Skin epidermis (tissue), 12 donors: ENCODE data around the gene ATP10A.
A peak's percentile ranks its signal among the peaks of the same experiment; 100 is the strongest.

Experiments
- H3K27ac ChIP-seq, 21 experiments: fragments of 200-600 bp; sonication (generic) in 11 of 21; one replicate each; pipeline ENCODE4 v1.5.0; 2020; ENCODE audit warnings: mild to moderate bottlenecking in 3 of 21, inconsistent platforms in 2 of 21, moderate library complexity in 2 of 21
- H3K4me3 ChIP-seq, 7 experiments: fragments of 200-600 bp; sonication (generic) in 2 of 7; one replicate each; pipeline ENCODE4 v1.5.0; 2020; ENCODE audit warnings: inconsistent platforms in 2 of 7, mild to moderate bottlenecking in 2 of 7, moderate library complexity in 1 of 7

ATP10A gene

GRCh38 chr15:25838871-25839195, 24.3 kb downstream of the ATP10A start:
- no peak overlapping the region for H3K27ac ChIP-seq

GRCh38 chr15:25838191-25838870, 24.8 kb downstream of the ATP10A start:
- no peak overlapping the region for H3K27ac ChIP-seq

More at GRCh38 chr15:25838871-25839195, 24.3 kb downstream of the ATP10A start:
- no peak overlapping the region for H3K4me3 ChIP-seq

DNA sequence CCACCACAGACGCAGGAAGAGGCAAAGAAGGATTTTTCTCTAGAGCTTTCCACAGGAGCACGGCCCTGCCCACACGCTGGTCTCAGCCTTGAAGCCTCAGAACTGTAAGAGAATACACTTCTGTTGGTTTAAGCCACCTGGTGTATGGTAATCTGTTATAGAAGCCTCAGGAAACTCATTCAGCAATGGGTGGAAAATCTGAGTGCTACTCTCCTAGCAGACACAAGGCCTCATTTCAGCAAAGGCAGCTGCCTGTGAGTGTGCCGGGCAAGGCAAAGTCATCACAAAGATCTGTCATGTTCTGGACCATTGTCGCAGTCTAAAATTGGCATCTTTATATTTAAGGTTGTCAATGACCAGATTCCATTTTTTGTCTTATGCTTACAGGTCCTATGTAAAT, 31.0 kb downstream of the ATP10A start:
- Histone ChIP-seq H3K4me3 (no peak overlapping the region), H3K27ac (peak overlapping the region in 11 of 21 experiments; percentile 11 to 82 (median 51))

More at GRCh38 chr15:25838191-25838870, 24.8 kb downstream of the ATP10A start:
- H3K4me3 ChIP-seq = no peak overlapping the region

DNA sequence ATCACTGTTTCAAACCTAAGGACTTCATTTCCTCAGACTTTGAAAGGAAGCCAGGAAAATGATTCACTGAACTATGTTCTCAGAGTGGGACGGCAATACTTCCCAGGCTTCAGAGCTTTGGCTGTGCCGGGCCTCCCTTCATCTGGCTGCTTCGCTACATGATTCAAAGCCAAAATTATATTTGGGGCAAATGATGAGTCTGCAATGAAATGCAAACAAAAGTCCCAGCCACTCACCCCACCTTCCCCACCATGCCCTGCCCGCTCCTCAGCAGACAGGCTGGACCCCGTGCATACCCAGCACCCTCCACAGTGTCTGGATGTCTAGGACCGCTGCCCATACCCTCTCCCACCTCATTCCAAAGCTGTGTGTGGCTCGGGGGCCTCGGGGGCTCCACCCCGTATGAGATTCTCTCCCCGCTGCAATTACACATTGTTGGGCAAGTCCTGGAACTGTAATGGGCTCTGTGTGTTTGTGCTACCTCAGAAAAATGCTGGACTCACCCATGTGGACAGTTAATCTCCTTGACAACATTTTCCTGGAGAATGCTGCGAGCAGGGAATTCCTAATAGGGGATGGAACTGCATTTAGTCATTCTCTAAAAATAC, 32.2 kb downstream of the ATP10A start:
- Histone ChIP-seq H3K4me3 (peak overlapping the region in 1 of 7 experiments; percentile 1), H3K27ac (peak overlapping the region in 12 of 21 experiments; percentile 34 to 84 (median 68))

DNA sequence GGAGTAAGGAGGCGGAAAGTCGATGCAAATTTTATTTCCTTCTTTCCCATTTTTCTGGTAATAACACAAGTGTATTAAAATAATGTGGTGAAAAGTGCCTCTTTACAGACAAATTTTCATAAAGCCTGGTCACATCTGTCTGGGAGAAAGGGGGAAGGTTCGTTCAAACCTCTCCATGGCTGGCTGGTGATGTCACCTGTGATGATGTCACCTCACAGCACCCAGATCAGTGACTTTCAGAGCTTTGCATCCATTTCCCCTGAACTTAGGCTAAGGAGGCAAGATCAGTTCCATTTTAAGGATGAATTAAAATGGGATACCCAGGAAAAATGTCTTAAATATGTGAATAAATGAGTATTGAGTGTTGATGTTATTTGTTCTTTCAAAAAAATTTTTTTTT, 34.1 kb downstream of the ATP10A start:
- H3K27ac ChIP-seq = peak overlapping the region in 1 of 21 experiments; percentile 74

GRCh38 chr15:25825207-25825606, 37.9 kb downstream of the ATP10A start:
- Histone ChIP-seq H3K4me3 (no peak overlapping the region), H3K27ac (no peak overlapping the region)

More for the DNA sequence above, 34.1 kb downstream of the ATP10A start:
- H3K4me3 ChIP-seq = no peak overlapping the region

DNA sequence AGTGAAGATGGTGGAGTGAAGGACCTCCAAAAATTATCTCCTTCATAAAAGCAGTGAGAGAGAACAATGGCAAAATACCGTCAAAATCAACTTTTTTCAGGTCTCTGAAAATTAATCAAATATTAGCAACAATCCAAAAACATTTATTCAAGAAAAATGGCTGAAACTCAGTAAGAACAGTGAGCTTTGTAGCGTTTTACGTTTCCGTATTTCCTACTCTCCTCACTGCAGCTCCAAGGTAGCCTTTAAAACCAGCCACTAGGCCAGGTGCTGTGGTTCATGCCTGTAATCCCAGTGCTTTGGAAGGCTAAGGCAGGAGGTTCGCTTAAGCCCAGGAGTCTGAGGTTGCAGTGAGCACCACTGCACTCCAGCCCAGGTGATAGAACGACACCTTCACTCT, 38.5 kb downstream of the ATP10A start:
- Histone ChIP-seq H3K4me3 (no peak overlapping the region), H3K27ac (no peak overlapping the region)

DNA sequence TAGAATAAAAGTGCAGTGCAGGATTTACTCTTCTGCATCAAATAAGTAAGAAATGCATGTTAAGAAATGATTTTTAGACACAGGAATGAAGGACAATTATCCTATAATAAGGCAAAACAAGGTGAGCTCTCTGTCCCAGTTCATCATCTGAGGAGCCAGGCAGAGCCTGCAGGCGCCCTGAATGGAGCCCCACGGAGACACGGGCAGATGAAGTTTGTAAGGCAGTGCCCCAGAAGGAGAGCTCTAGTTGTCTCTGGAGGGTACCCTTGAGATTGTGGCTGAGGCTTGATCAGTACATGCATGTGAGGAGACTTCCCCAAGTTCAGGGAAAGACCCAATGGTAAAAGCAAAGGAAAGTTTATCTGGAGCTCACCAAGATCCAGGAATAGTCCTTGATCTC, 50.3 kb downstream of the ATP10A start:
- Histone ChIP-seq H3K27ac (no peak overlapping the region), H3K4me3 (no peak overlapping the region)

- no peak overlapping the region for H3K27ac ChIP-seq
- H3K4me3 ChIP-seq = no peak overlapping the region
Measured at GRCh38 chr15:25812073-25812472, 51.1 kb downstream of the ATP10A start.

- no peak overlapping the region for H3K4me3 ChIP-seq
- H3K27ac ChIP-seq = no peak overlapping the region
Measured at GRCh38 chr15:25811481-25811906, 51.6 kb downstream of the ATP10A start.

DNA sequence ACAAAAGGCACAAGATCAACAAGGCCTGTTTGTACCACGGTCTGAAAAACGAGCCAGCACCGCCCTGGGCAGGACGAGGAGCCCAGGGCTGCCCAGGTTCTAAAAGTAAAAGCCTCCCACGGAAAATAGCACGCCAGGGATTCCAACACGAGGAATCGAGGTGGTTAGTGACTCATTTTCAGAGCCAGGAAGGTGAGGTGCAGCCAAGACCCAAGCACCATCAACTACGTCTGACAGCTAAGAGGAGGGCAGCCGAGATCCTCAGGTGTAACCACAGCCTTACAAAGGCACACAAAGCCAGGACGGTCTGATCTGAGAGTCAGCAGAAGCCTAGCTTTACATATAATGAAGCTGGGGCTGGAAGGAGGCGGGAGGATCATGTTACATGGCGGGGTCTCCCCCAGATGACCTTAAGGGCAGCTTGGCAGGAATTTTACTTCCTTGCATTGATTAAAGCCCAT, 52.5 kb downstream of the ATP10A start:
- Histone ChIP-seq H3K27ac (no peak overlapping the region), H3K4me3 (no peak overlapping the region)

GRCh38 chr15:25810154-25810553, 53.0 kb downstream of the ATP10A start:
- Histone ChIP-seq H3K4me3 (no peak overlapping the region), H3K27ac (no peak overlapping the region)

DNA sequence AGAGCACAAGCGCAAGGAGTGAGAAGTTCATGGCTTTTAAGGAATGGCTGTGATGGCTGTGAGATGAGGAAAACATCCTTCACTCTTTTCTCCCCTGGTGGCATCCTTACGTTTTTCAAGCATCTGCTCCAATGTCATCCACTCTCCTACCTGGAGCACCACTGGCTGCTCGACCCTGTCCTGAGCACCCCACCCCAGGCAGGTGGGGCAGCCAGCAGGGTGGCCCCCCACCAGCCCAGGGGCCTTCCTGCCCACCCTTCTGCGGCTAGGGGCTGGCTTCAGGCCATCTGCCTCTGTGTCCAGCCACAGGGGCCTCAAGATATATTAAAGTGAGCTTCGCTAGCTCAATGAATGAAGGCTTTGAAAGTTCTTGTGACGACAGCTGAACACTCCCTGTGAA, 56.1 kb downstream of the ATP10A start:
- Histone ChIP-seq H3K4me3 (no peak overlapping the region), H3K27ac (no peak overlapping the region)

- no peak overlapping the region for H3K27ac ChIP-seq
- H3K4me3 ChIP-seq = no peak overlapping the region
Measured at GRCh38 chr15:25805031-25805430, 58.1 kb downstream of the ATP10A start.

- H3K27ac ChIP-seq = no peak overlapping the region
- no peak overlapping the region for H3K4me3 ChIP-seq
Measured at GRCh38 chr15:25804451-25804850, 58.7 kb downstream of the ATP10A start.

GRCh38 chr15:25803541-25803940, 59.6 kb downstream of the ATP10A start:
- Histone ChIP-seq H3K27ac (no peak overlapping the region), H3K4me3 (no peak overlapping the region)

DNA sequence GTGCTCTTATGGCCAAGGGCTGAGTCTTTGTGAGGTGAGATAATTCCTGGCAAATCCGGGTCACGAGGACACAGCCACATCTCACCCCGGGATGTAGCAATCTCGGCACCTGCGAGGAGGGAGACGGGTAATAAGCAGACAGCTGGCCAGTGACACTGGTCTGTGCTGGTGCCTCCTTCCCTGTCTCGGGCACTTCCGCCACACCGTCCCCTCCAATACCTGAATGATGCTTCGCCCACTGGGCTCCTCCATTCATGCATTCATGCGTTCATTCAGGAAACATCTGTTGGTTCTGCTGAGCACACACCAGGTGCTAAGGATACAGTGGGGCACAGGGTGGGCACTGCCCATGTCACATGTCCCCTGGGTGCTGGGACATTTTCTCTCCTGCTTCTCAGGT, 60.1 kb downstream of the ATP10A start:
- Histone ChIP-seq H3K4me3 (no peak overlapping the region), H3K27ac (no peak overlapping the region)

DNA sequence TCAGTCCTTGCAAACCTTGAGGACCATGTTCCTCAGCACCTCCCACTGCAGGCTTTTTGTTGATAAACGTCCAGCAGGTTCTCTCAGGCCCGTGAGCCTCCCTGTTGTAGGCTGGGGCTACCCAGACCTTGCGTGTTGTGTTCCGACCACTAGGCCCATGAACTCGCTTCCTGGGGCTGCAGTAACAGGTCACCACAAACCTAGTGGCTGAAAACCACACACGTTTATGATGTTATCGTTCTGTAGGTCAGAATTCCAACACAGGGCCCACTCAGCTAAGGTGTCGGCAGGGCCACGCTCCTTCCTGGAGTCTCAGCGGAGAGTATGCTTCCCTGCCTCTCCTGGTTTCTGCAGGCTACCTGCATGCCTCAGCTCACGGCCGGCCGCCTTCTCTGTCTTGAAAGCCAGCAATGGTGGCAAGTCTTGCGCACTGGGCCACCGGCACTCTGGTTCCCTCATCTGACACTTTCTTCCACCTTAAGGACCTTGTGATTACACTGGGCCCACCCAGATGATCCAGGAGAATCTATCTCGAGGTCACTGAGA, 60.8 kb downstream of the ATP10A start:
- no peak overlapping the region for H3K4me3 ChIP-seq
- H3K27ac ChIP-seq = peak overlapping the region in 1 of 21 experiments; percentile 26

DNA sequence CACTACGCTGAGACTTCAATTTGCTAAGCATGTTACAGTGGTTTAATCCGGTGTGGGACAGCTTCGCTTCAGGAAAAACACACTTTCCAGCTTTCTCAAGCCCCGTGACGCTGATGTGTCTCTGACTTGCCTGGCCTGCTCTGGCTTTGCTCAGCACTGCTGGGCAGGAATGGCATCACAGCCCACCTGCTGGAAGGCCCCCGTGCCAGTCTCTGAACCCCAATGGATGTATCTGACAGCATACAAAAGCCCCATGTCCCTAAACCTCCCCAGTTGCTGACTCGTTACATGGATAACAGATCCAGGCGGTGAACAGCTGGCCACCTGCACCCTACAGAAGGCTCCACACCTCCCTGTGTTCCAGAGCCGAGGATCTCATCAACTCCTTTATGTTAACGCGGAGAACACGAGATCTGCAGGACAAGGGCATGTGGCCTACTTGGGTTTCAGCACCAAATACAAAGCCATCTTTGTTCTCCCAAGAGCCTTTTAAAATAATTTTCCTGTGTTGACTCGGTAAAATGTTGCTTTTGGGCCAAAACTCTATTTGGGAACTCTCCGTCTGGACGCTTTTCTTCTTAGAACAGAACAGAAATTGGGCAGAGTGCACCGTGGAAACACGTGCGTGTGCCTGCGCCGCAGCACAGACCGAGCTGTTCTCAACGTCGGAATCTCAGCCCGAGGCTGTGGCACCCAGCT, 61.4 kb downstream of the ATP10A start:
- H3K27ac ChIP-seq = peak overlapping the region in 1 of 21 experiments; percentile 39
- H3K4me3 ChIP-seq = no peak overlapping the region

DNA sequence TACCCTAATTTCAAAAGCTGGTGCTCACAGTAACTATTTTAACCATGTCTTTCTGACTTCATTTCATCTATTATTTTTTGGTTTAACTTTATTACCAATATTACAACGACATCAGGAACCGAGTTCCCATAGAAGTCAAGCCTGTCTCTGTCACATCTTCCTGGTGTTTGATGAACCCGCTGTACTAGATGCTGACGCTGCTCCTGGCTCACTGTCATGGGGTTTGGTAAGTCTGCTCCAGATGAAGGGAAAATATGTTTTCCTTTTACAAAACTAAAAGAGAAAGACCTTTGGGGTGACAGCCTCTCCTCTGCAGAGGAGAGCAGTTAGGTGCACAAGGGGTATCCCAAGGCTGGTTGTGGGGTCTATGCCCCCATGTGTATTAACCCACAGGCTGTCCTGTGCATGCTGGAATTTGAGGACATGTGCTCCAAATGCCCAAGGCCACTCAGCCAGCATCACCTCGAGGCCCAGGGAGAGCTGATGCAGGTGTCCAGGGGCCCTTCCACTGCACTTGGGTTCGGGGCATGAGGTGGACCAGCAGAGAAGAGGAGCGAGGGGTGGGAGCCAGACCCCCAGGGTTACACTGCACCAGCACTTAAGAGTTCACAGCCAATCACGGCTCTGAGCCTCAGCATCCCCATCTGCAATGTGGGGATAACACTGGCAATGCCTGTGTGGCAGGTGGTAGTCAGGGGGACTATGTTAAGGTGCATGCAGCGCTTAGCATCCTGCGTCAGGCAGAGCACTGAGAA, 62.2 kb downstream of the ATP10A start:
- Histone ChIP-seq H3K27ac (no peak overlapping the region), H3K4me3 (no peak overlapping the region)
